Measurements from ENCODE around the gene SPHKAP.
"Not testable (repeated sequence)": the region's sequence is repeated elsewhere in the genome, so short reads cannot be mapped to it uniquely, and the experiment has no call there.

Gene SPHKAP

DNA sequence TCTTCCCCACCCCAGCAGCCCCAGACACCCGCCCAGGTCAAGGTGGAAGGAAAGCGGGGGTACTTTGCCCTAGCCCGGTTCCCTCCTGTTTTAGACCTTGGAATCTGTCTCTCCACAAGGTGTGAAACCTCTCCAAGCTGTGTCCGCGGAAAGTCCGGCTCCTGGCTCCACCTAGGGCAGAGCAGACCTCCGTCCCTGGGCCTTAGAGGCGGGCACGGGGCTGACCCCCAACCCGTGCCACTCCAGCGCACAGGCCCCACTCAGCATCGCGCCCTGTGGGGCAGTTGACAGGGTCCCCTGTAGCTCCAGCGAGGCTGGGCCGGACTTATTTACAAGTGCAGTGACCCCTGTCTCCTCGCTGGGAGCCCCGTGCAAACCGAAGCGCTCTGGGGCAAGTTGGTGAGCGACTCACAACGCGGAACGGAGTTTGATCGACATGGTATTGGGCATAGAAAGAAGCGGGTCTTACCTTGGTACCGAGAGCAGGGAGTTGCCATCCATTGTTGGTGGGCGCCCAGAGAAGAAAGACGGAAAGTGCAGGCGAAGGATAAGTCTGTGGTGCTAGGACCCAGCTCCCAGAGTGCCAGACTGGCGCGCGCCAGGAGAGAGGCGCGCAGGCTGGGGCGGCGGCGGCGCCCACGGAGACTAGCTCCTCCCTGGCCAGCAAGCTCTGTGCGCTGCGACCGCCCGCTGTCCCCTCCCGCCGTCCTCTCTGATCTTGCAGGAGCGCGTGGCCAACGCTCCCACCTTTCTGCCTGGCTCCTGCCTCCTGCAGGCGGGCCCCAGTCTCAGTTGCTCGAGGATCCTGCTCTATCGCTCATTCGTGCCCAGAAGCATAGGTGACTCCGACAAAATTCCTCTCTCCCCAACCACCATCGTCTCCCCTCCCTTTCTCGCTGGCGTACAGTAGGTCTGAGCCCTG, at the start of gene SPHKAP:
SPHKAP (minus strand) TSS at position 590 of the 922 bp plus-strand sequence; CDS start at position 501, 89 bp downstream.
- in situ Hi-C loops (cut with MboI; ENCODE audit: low sequenced_read_pairs): no loop called here

DNA sequence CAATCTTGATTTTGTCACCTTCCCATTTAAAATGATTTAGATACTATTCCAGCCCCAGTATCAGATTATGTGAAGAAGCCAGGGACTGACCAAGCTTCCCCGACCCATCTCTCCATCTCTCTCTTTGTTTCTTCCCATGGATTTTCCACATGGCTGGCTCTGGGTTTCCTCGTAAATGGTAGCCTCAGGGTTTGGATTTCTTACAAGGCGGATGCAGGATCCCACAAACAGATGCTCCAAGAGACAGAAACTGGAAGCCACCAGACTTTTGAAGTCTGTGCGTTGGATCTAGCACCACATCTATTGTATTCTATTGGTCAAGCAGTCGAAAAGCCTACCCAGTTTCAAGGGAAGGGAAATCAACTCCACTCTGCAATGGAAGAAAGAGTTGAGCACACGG, 46.0 kb upstream of the SPHKAP start:
- in situ Hi-C loops (cut with MboI; ENCODE audit: low sequenced_read_pairs): no loop called here

GRCh38 chr2:228224410-228224809, 42.9 kb upstream of the SPHKAP start:
- in situ Hi-C loops (cut with MboI; ENCODE audit: low sequenced_read_pairs): no loop called here

GRCh38 chr2:228218593-228218992, 37.1 kb upstream of the SPHKAP start:
- in situ Hi-C loops (cut with MboI; ENCODE audit: low sequenced_read_pairs): not testable (repeated sequence)

DNA sequence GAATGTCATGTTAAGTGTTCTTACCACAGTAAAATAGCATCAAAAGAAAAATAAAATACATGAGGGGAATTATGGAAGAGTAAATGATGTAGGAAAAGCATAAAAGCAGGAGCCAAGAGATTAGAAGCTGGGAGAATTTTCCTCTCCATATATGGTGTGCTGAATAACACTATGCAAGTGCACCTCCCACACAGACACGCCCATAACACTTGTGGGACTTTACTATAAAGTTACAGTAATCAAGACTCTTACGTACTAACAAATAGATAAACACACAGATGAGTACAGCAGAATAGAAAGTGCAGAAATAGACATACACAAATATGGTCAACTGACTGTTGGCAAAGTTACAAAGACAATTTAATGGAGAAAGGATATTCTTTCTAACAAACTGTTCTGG, 16.0 kb upstream of the SPHKAP start:
- in situ Hi-C loops (cut with MboI; ENCODE audit: low sequenced_read_pairs): no loop called here

DNA sequence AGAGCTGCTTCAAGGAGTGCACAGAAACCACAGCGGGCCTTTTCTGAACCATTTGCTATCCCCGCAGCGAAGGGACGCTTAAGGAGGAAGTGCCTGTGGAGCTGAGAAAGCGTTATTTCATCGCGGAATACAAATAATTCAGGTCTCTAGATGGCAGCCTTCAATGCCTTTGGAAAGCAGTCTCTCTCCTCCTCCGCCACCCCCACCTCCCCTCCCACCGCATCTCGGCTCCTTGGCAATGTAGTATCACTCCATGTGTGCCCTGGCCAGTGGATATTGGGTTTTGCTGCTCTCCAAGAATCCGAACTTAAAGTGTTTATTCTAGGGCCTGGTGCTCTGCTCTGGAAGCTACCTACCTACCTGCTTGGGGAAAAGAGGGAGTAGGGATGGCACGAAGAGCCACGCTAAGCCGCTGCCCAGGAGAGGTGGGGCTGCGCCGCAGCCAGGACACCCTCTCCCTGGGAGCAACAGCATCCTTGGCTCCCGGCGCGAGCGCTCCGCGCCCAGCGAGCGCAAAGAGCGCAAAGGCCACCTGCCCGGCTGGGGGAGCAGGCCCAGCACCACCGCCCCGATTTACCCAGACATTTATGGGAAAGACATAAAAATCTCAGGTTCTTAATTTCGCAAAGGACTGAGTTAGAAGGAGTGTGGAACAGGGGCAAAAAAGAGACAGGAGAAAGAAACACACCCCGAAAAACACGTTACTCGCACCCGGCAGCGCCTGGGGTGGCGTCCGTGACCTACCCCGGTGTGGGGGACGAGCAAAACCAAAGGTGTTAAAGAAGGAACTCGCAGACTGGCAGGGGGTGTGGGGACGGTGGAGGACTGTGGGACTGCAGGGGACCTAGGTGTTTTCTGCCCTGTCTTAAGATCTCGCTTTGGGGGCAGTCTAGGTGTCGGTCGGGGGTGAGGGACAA, 1.0 kb downstream of the SPHKAP start:
- in situ Hi-C loops (cut with MboI; ENCODE audit: low sequenced_read_pairs): no loop called here

DNA sequence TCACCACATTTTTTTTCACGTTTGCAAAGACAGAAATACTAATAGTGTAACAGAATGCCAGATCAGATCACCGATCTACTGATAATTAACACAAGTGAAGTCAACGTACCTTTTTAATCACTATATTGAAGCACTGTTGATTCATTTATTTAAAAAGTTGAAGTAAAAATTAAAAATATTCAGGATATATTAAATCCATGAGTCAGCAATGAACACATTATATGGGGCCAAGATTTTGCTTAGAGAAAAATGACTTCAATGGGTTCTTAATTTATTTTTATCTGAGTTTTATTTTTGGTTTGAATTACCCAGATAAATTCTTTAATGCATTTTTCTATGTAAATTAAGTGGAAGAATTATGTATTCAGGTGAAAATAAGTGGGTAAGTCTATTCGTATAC, 14.2 kb downstream of the SPHKAP start:
- in situ Hi-C loops (cut with MboI; ENCODE audit: low sequenced_read_pairs): no loop called here

GRCh38 chr2:228164718-228165117, 16.8 kb downstream of the SPHKAP start:
- in situ Hi-C loops (cut with MboI; ENCODE audit: low sequenced_read_pairs): no loop called here

GRCh38 chr2:228157841-228158240, 23.6 kb downstream of the SPHKAP start:
- in situ Hi-C loops (cut with MboI; ENCODE audit: low sequenced_read_pairs): no loop called here

GRCh38 chr2:228144961-228145360, 36.5 kb downstream of the SPHKAP start:
- in situ Hi-C loops (cut with MboI; ENCODE audit: low sequenced_read_pairs): no loop called here

DNA sequence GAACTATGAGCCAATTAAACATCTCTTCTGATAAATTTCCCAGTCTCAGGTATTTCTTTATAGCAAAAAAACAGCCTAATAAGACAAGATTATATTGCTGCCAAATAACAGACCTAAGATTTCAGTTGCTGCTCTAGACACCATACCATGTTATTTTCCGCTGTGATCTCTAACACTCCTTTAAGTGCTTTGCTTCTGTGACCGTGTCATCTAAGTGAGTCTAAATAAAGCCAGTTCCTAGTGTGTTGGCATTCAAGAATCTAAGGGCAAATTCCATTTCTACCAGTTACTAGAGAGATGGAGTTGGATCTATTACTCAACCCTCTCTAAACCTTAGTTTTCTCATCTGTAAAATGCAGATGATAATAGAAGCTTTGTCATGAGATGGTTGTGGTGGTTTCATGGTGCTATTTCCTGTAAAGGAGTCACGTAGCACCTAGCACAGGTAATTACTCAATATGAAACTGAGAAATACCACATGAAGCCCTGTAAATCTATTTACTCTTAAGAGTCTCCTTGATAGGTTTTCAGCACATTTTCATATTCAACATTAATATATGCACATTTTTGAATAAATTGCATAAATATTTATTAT, 40.5 kb downstream of the SPHKAP start:
- in situ Hi-C loops (cut with MboI; ENCODE audit: low sequenced_read_pairs): no loop called here

- in situ Hi-C loops (cut with MboI; ENCODE audit: low sequenced_read_pairs): no loop called here
Observed at GRCh38 chr2:228136027-228136426, 45.5 kb downstream of the SPHKAP start.

DNA sequence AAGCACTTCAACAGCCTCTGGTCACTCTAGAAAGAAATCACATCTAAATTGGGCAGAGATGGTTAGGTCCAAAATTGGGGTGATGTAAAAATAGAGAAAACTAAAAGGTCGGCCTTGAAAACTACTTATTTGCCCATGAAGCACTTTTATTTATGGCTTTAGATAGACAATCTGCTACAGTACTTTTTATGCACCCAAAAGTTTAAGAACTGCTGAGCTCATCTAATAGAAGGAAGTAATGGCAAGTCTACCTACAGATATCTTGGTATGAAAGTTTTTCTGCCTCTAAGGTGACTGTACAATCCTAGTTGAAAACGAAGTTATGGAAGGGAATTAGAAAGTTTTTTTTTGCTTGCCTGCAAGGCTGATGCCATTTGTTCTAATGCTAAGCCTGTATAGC, 46.2 kb downstream of the SPHKAP start:
- in situ Hi-C loops (cut with MboI; ENCODE audit: low sequenced_read_pairs): no loop called here

DNA sequence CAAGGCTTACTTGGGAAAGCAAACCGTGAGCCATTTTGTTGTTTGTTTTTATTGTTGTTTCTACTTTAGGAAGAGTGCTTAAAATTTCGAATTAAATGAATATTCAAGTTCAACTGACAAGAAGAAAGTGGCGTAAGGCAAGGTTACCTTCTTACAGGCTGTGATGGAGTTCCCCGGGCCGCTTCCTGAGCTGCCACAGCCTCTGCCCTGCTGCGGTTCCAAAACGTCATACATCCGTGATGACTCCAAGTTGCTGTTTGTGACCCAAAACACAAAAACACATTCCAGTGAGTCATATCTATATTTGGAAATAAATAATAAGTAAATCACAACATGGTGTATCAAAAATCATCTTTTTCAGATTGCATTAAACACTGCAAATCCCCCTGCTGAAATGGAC, 49.7 kb downstream of the SPHKAP start:
- in situ Hi-C loops (cut with MboI; ENCODE audit: low sequenced_read_pairs): no loop called here

GRCh38 chr2:228126401-228126800, 55.1 kb downstream of the SPHKAP start:
- in situ Hi-C loops (cut with MboI; ENCODE audit: low sequenced_read_pairs): no loop called here

DNA sequence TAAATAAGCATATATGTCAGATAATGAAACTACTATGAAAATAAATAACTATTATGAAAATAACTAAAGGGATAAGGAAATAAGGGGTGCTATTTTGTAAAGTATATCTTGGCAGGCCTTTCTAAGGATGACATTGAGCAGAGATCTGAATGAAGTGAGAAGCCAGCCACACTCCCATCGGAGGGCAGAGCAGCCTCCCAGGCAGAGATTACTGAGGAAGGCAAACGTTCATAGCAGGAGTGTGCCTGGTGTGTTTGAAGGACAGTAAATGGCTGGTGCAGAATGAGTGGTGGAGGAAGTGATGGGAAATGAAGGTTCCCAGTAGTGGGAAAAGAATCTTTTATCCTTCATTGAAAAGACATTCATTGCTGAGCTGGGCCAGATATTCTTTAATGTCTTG, 62.5 kb downstream of the SPHKAP start:
- in situ Hi-C loops (cut with MboI; ENCODE audit: low sequenced_read_pairs): no loop called here

GRCh38 chr2:228107846-228108245, 73.6 kb downstream of the SPHKAP start:
- in situ Hi-C loops (cut with MboI; ENCODE audit: low sequenced_read_pairs): no loop called here

GRCh38 chr2:228105526-228106250, 75.8 kb downstream of the SPHKAP start:
- in situ Hi-C loops (cut with MboI; ENCODE audit: low sequenced_read_pairs): no loop called here

DNA sequence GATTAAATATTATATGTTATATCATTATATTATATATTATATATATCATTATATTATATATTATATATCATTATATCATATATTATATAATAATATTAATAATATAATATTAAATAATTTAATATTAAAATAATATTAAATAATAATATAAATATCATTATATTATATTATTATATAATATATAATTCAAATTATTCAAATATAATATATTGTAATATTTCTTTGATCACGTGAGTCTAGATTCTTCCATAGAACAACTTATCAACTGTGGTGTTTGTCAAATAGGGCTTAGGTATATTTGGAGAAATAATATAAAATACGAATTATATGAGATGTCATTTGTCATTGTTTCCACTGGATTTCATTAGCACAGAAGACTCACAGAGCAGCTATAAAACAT, 77.3 kb downstream of the SPHKAP start:
- in situ Hi-C loops (cut with MboI; ENCODE audit: low sequenced_read_pairs): no loop called here

DNA sequence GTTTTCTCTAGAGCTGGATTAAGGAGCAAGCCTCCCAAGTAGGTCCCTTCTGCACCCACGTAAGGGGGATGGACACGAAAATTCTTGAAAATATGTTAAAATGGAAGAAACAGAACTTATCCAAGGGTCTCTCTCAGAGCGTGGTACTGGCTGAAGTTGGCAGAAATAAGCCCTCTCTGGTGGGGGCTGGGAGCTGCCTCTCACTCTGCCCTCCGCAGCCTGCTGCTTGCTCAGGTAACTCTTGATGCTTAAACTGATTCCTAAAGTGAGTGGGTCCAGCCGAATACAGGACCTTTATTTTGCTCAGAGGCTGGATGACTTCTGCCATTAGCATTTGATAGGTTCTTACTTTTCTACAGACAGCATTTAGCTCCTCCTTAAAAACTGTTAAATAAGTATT, 78.1 kb downstream of the SPHKAP start:
- in situ Hi-C loops (cut with MboI; ENCODE audit: low sequenced_read_pairs): no loop called here

- in situ Hi-C loops (cut with MboI; ENCODE audit: low sequenced_read_pairs): no loop called here
Observed at GRCh38 chr2:228102949-228103348, 78.5 kb downstream of the SPHKAP start.
